ENCODE results near the gene TRIM29.

The TRIM29 gene

DNA sequence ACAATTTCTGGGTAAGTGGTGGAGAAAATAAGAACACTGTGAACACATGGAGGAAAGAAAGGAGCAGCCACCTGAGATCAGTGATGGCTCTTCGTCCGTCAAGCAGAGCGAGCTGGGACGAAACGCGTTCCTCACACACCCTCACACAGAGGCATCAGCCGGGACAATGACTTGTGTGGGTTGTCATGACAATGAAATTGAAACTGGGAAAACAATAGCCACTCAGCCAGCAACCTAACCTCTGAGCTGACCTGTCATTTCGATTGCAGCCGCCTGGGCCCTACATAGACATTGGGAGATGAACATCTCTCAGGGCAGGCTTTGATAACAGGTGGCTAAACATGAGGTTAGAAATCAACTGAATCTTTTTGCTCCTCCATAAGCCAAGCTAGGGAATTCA is 51.3 kb downstream of the TRIM29 start:
- H3K27ac ChIP-seq, result no peak overlapping the region

DNA sequence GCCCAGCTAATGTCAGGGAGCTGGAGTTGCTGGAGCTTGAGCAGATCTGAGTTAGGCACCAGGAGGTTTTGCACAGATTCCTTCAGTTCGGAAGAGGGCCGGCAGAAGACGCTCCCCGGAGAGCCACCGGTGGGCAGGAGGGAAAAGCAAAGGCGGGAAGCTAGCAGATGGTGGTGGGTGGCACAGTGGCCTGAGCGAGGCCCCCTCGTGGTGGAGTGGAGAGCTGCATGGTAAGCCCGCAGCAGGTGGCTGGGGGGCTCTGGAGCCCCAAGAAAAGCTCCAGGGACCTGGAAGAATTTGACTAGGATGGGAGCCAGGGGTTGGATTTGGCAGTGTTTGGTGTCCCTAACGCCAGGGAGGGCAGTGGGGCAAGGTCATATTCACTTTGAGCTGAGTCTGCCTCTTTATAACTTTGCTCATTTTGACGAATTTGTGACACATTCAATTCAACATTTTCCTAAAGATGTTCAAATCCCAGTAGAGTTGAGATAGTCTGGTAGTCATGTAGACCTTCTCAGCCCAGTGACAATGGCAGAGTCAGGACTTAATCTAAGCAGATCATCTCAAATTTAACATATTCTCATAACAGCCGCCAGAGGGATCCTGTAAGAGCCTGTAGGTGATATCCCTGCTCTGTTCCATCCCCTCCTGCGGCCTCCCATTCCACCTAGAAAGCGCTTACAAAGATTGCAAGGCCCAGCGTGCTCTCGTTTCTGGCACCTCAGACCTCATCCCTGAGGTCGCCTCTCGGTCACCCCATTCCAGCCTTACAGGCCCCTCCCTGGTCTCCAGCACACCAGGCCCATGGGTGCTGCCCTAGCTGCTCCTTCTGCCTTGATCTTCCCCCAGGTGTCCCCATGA is 57.9 kb downstream of the TRIM29 start:
- no peak overlapping the region for H3K27ac ChIP-seq
- TF ChIP-seq, protein P1, sequence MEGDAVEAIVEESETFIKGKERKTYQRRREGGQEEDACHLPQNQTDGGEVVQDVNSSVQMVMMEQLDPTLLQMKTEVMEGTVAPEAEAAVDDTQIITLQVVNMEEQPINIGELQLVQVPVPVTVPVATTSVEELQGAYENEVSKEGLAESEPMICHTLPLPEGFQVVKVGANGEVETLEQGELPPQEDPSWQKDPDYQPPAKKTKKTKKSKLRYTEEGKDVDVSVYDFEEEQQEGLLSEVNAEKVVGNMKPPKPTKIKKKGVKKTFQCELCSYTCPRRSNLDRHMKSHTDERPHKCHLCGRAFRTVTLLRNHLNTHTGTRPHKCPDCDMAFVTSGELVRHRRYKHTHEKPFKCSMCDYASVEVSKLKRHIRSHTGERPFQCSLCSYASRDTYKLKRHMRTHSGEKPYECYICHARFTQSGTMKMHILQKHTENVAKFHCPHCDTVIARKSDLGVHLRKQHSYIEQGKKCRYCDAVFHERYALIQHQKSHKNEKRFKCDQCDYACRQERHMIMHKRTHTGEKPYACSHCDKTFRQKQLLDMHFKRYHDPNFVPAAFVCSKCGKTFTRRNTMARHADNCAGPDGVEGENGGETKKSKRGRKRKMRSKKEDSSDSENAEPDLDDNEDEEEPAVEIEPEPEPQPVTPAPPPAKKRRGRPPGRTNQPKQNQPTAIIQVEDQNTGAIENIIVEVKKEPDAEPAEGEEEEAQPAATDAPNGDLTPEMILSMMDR (conservative IDR thresholded peaks at IDR 0.05), result 0 out of 2 replicates have a peak, but pooled peaks have one; percentile 24

More for the DNA sequence above, 51.3 kb downstream of the TRIM29 start:
- TF ChIP-seq, protein P1 (conservative IDR thresholded peaks at IDR 0.05), result no peak

DNA sequence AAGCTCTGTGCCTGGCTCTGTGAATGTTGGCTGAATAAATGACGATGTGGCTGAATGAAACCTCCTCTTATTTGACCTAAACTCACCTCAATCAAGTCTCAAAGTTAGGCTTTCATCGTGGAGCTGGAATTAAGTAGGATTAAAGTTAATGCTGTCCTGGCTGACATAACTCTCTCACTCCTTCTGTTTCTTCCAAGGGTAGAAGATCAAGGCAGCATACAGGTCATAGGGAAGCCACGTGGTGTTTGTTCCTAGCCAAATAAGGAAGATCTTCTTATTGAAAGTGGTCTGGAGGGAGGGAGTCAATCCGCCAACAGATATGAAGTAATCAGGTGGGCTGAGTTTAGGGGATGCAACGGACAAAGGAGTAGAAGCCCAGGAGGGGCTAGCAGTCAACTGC is 59.5 kb downstream of the TRIM29 start:
- TF ChIP-seq, protein P1 (conservative IDR thresholded peaks at IDR 0.05), result no peak
- H3K27ac ChIP-seq, result no peak overlapping the region

DNA sequence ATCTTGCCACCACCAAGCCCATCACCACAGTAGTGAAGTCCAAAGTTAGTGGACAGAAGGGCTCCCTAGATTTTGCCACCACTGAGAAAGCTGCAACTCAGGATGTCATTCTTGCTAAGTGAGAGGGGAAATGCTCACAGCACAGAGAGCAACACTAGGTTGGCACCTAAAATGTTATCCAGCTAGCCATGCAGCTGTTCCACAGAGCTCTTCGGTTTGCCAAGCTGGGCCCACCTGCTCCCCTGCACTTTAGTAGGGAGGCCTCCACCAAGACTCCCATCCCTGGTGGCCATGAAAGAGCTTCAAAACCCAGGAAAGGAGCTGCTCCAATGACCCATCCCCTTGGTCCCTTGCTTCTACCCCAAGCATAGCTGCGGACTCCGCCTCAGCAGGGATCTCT is 63.8 kb downstream of the TRIM29 start:
- TF ChIP-seq, protein P1 (conservative IDR thresholded peaks at IDR 0.05), result no peak
- no peak overlapping the region for H3K27ac ChIP-seq

DNA sequence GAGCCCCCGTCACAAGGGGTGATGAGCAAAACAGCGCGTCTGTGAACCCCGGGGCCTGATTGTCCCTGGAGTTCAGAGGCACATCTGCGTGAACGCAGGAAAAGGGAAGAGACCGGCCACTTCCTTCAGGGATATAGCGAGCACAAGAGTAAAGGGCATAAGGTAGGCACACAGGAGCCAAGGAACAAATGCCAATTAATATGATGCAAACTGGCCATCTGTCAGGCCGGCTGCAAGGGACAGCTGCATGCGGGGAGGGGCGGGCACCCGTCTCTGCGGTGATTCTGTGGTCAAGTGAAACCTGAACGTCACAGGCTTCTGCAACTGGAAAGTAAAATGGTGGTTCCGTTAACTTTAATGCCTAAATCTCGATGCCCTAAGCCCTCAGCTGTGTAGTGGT is 64.7 kb downstream of the TRIM29 start:
- H3K27ac ChIP-seq, result no peak overlapping the region
- TF ChIP-seq, protein P1 (conservative IDR thresholded peaks at IDR 0.05), result no peak

DNA sequence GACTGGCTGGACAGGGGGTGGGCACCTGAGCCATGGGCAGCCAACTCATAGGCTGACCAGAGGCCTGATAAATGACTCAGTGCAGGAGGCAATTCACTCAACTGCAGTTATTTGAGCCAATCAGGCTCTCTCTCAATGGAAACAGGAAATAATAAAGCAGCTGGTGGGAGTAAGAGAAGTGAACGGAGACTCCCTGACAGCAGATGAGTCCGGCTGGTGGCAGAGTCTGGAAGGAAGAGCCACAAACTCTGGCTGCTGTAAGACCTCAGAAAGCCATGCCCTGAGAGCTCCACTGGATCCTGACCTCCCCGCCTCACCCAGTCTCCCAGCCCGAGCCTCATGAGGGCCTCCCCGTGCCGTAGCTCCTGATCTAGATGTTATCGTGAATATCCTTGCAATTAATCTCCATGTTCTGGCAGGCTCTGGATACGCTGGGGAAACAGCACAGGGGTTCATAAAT is 69.8 kb downstream of the TRIM29 start:
- TF ChIP-seq, protein P1 (conservative IDR thresholded peaks at IDR 0.05), result no peak
- H3K27ac ChIP-seq, result peak overlapping the region; percentile 39

DNA sequence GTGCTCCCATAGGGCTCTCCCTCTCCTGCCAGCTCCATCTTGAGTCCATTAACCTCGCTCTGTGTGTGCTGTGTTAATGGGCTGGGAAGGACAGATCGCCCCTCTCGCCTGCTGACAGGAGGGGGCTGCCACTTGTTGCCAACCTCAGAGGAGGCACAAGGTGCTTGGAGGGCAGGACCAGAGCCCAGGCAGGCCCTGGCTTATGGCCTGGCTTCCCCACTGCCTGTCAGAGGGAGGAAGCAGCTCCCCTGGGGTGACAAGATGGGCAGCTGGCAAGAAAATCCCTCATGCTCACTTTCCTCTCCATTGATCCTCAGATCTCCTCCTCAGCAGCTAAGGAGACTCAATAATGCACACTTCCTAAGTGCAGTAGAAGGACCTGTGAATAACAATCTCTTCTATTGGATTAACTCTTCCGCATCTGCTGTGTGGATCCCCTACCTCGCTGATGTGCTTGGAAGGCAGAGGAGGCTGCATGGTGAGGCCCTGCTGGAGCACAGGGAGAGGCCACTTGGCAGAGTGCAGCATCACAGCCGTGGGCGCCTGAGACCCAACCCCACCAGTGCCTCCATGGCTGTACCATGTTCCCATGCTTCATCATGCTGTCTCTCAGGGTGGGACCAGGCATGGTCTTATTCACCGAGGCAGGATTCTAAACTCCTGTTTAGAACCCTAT is 70.3 kb downstream of the TRIM29 start:
- TF ChIP-seq, protein P1 (conservative IDR thresholded peaks at IDR 0.05), result no peak
- peak overlapping the region; percentile 39 for H3K27ac ChIP-seq

Data from VCaP (cell line).